GM18499 (cell line): ENCODE data around the gene PARM1.

Source experiments
- ATAC-seq: cut with Tn5 transposase; IDR thresholded peaks from one replicate; pipeline ENCODE4 v1.9.1; 2021; ENCODE audit warnings: moderate number of reproducible peaks; ENCODE audit not compliant: insufficient read depth, unreplicated experiment

Gene PARM1

GRCh38 chr4:74941123-74941522, 8.2 kb downstream of the PARM1 start:
- ATAC-seq: no peak

- no peak for ATAC-seq
These were observed 9.5 kb downstream of the PARM1 start for GRCh38 chr4:74942251-74942917.

- no peak for ATAC-seq
These were observed 10.0 kb downstream of the PARM1 start for GRCh38 chr4:74942918-74943253.

GRCh38 chr4:74944354-74944793, 11.5 kb downstream of the PARM1 start:
- no peak for ATAC-seq

- ATAC-seq: no peak
These were observed 13.3 kb downstream of the PARM1 start for GRCh38 chr4:74946196-74946595.

GRCh38 chr4:74947798-74948197, 14.9 kb downstream of the PARM1 start:
- no peak for ATAC-seq

- no peak for ATAC-seq
These were observed 15.3 kb downstream of the PARM1 start for GRCh38 chr4:74948236-74948635.

- no peak for ATAC-seq
These were observed 17.3 kb downstream of the PARM1 start for GRCh38 chr4:74950200-74950599.

GRCh38 chr4:74950882-74951281, 18.0 kb downstream of the PARM1 start:
- ATAC-seq: no peak

GRCh38 chr4:74953647-74954046, 20.7 kb downstream of the PARM1 start:
- no peak for ATAC-seq

- no peak for ATAC-seq
These were observed 26.0 kb downstream of the PARM1 start for GRCh38 chr4:74958881-74959280.

- no peak for ATAC-seq
These were observed 28.3 kb downstream of the PARM1 start for GRCh38 chr4:74961230-74961629.

GRCh38 chr4:74962584-74962983, 29.7 kb downstream of the PARM1 start:
- no peak for ATAC-seq

- no peak for ATAC-seq
These were observed 31.4 kb downstream of the PARM1 start for GRCh38 chr4:74964311-74964710.

- no peak for ATAC-seq
These were observed 34.4 kb downstream of the PARM1 start for GRCh38 chr4:74967324-74967723.

- no peak for ATAC-seq
These were observed 35.7 kb downstream of the PARM1 start for GRCh38 chr4:74968456-74969164.

- no peak for ATAC-seq
These were observed 36.9 kb downstream of the PARM1 start for GRCh38 chr4:74969507-74970474.

GRCh38 chr4:74970577-74970976, 37.7 kb downstream of the PARM1 start:
- no peak for ATAC-seq

GRCh38 chr4:74971862-74972261, 38.9 kb downstream of the PARM1 start:
- ATAC-seq: no peak

GRCh38 chr4:74975082-74975481, 42.2 kb downstream of the PARM1 start:
- no peak for ATAC-seq
